ENCODE measurements around the gene PEX5L. TPM values are rescaled to one million over a fixed set of nuclear protein-coding genes. Genes with fewer than 3 reads are reported as not detected.

Gene PEX5L
- polyA plus RNA-seq, 2 donors = not detected

DNA sequence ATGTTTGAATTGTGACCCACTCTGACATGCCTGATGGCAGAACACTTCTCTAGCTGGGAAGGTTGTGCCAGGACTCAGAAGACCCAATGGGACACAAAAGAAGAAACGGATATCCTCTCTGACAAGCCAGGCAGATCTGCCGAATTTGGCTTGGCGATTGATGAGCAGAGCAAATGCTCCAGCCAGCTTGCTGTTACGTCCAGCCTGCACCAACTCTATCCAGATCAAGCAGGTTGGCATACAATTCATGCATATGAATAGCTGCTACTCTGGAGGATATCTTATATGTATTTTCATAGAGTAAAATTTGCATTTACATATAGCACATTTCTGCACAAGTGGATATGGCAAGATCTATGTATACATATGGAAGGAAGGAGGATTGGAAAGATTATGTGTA is 102.8 kb downstream of the PEX5L start:
- WGBS, 2 donors = 73 to 75% methylated on average over 4 of the region's 4 CpGs
- no peaks in the 10 kb centered on the region for H3K4me1 ChIP-seq (ENCODE audit: control insufficient read depth in 2 of 2, insufficient read depth in 2 of 2, low read length in 1 of 2)

DNA sequence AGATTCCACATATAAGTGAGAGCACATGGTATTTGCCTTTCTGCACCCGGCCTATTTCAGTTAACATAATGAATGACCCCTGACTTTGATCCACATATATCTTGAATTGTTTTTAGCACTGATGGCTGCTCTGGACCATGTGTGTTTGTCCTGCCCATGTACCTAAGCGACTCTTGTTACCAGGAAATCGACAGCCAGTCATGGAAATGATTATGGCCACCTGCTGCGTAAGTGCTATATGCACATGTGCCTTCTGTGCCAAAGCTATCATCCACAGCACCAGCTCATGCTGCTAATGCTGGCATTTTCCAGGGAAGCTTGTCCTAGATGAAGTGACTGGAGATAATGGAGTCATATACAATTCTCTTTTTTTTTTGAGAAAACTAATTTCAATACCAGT is 103.7 kb downstream of the PEX5L start:
- no peaks in the 10 kb centered on the region for H3K9me3 ChIP-seq (ENCODE audit: control insufficient read depth in 2 of 2, insufficient read depth in 1 of 2, low read depth in 1 of 2, low read length in 1 of 2)
- no peak overlapping the region for H3K4me3 ChIP-seq (ENCODE audit: low read depth in 1 of 2, low read length in 2 of 2)
- H3K36me3 ChIP-seq (ENCODE audit: control insufficient read depth in 2 of 2, insufficient read depth in 2 of 2, low read length in 1 of 2) = no peaks in the 10 kb centered on the region
- H3K4me1 ChIP-seq (ENCODE audit: control insufficient read depth in 2 of 2, insufficient read depth in 2 of 2, low read length in 1 of 2) = no peaks in the 10 kb centered on the region
- 76 to 77% methylated on average over 4 of the region's 4 CpGs for WGBS, 2 donors
- no peak overlapping the region for H3K27ac ChIP-seq (ENCODE audit: low read depth in 2 of 2, low read length in 1 of 2)
- peaks cover 0 to 3% of the 10 kb centered on the region in 2 donors for H3K27me3 ChIP-seq (ENCODE audit: control insufficient read depth in 1 of 2, insufficient read depth in 2 of 2, low read length in 2 of 2)

More for the DNA sequence above, 102.8 kb downstream of the PEX5L start:
- peaks cover 0 to 3% of the 10 kb centered on the region in 2 donors for H3K27me3 ChIP-seq (ENCODE audit: control insufficient read depth in 1 of 2, insufficient read depth in 2 of 2, low read length in 2 of 2)
- H3K36me3 ChIP-seq (ENCODE audit: control insufficient read depth in 2 of 2, insufficient read depth in 2 of 2, low read length in 1 of 2) = no peaks in the 10 kb centered on the region
- H3K27ac ChIP-seq (ENCODE audit: low read depth in 2 of 2, low read length in 1 of 2) = no peak overlapping the region
- no peaks in the 10 kb centered on the region for H3K9me3 ChIP-seq (ENCODE audit: control insufficient read depth in 2 of 2, insufficient read depth in 1 of 2, low read depth in 1 of 2, low read length in 1 of 2)
- no peak overlapping the region for H3K4me3 ChIP-seq (ENCODE audit: low read depth in 1 of 2, low read length in 2 of 2)

DNA sequence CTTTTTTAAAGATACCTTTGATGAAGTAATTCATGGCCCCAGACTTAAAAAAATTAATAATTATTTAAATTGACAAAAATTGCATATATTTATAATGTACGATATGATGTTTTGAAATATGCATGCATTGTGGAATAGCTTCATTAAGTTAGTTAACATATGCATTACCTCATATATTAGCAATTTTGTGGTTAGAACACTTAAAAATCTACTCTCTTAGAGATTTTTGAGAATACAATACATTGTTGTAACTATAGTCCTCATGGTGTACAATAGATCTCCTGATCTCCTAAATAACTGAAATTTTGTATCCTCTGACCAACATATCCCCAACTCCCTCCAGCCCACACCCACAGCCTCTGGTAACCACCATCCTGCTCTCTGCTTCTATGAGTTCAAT is 104.1 kb downstream of the PEX5L start:
- Histone ChIP-seq H3K27me3 (ENCODE audit: control insufficient read depth in 1 of 2, insufficient read depth in 2 of 2, low read length in 2 of 2) (peaks cover 0 to 3% of the 10 kb centered on the region in 2 donors), H3K4me1 (ENCODE audit: control insufficient read depth in 2 of 2, insufficient read depth in 2 of 2, low read length in 1 of 2) (no peaks in the 10 kb centered on the region), H3K36me3 (ENCODE audit: control insufficient read depth in 2 of 2, insufficient read depth in 2 of 2, low read length in 1 of 2) (no peaks in the 10 kb centered on the region), H3K27ac (ENCODE audit: low read depth in 2 of 2, low read length in 1 of 2) (no peak overlapping the region), H3K4me3 (ENCODE audit: low read depth in 1 of 2, low read length in 2 of 2) (no peak overlapping the region), H3K9me3 (ENCODE audit: control insufficient read depth in 2 of 2, insufficient read depth in 1 of 2, low read depth in 1 of 2, low read length in 1 of 2) (no peaks in the 10 kb centered on the region)
- WGBS, 2 donors = 90 to 96% methylated on average over 1 of the region's 1 CpG

DNA sequence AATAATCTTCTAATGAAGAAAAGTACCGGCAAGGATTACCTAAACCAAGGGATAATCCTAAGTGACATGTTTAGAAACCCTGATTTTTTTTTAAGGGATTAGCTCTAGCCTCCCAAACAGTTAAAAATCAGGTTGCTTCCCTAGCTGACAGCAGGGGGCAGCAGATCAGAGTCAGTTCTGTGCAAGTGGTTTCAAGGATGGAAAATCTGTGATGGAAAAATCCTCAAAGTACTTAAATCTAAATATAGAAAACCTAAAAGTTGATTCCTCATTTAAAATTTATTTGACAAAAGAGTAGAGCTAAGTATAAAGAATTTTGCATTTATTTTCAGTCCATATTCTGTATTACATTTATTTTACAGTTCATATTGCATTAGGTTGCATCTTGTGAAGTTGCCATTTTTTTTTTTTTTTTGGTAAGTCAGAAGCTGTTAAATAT is 107.6 kb downstream of the PEX5L start:
- Histone ChIP-seq H3K9me3 (ENCODE audit: control insufficient read depth in 2 of 2, insufficient read depth in 1 of 2, low read depth in 1 of 2, low read length in 1 of 2) (no peaks in the 10 kb centered on the region), H3K4me3 (ENCODE audit: low read depth in 1 of 2, low read length in 2 of 2) (no peak overlapping the region), H3K27ac (ENCODE audit: low read depth in 2 of 2, low read length in 1 of 2) (no peak overlapping the region), H3K36me3 (ENCODE audit: control insufficient read depth in 2 of 2, insufficient read depth in 2 of 2, low read length in 1 of 2) (no peaks in the 10 kb centered on the region), H3K4me1 (ENCODE audit: control insufficient read depth in 2 of 2, insufficient read depth in 2 of 2, low read length in 1 of 2) (no peaks in the 10 kb centered on the region), H3K27me3 (ENCODE audit: control insufficient read depth in 1 of 2, insufficient read depth in 2 of 2, low read length in 2 of 2) (no peaks in the 10 kb centered on the region)
- WGBS, 2 donors = 10 to 11% methylated on average over 1 of the region's 1 CpG

DNA sequence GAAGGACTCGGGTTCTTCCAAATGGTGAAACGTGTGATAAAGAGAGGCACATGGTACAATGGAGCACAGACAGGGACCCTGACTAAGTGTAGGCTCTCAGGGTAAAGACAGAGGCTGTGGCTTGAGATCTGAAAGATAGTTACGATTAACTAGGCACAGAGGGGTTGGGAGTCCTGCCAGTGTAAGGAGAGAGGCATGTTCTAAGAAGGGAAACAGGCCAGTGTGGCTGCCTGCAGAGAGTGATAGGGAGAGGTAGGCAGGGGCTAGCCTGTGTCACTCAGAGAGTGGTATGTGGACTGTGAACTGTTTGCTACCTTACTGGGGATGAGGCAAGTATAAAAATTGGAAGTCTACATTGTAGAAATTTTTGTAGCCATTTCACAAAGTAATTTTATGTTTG is 109.5 kb downstream of the PEX5L start:
- Histone ChIP-seq H3K4me1 (ENCODE audit: control insufficient read depth in 2 of 2, insufficient read depth in 2 of 2, low read length in 1 of 2) (no peaks in the 10 kb centered on the region), H3K27ac (ENCODE audit: low read depth in 2 of 2, low read length in 1 of 2) (no peak overlapping the region), H3K36me3 (ENCODE audit: control insufficient read depth in 2 of 2, insufficient read depth in 2 of 2, low read length in 1 of 2) (no peaks in the 10 kb centered on the region), H3K9me3 (ENCODE audit: control insufficient read depth in 2 of 2, insufficient read depth in 1 of 2, low read depth in 1 of 2, low read length in 1 of 2) (no peaks in the 10 kb centered on the region), H3K27me3 (ENCODE audit: control insufficient read depth in 1 of 2, insufficient read depth in 2 of 2, low read length in 2 of 2) (no peaks in the 10 kb centered on the region), H3K4me3 (ENCODE audit: low read depth in 1 of 2, low read length in 2 of 2) (no peak overlapping the region)
- WGBS, 2 donors = 78% methylated on average over 3 of the region's 3 CpGs

DNA sequence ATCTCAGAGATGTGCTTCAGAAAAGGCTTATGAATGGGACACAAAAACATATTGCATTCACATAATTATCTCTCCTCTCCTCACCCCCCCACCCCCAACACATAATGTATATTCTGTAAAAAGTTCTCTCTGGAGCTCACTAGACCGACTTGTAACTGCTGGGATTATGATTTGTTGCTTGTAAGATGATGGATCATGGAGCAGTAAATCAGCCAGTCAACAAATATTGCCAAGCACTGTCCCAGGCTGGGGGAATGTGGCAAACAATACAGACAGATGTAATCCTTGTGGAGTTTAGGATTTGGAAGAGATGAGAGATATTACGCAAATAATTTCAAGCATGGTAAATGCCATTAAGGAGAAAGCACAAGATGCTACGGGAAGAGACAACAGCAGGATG is 114.8 kb downstream of the PEX5L start:
- WGBS, 2 donors = 54 to 62% methylated on average over 3 of the region's 3 CpGs
- Histone ChIP-seq H3K27ac (ENCODE audit: low read depth in 2 of 2, low read length in 1 of 2) (no peak overlapping the region), H3K9me3 (ENCODE audit: control insufficient read depth in 2 of 2, insufficient read depth in 1 of 2, low read depth in 1 of 2, low read length in 1 of 2) (no peaks in the 10 kb centered on the region), H3K27me3 (ENCODE audit: control insufficient read depth in 1 of 2, insufficient read depth in 2 of 2, low read length in 2 of 2) (no peaks in the 10 kb centered on the region), H3K4me3 (ENCODE audit: low read depth in 1 of 2, low read length in 2 of 2) (no peak overlapping the region), H3K36me3 (ENCODE audit: control insufficient read depth in 2 of 2, insufficient read depth in 2 of 2, low read length in 1 of 2) (no peaks in the 10 kb centered on the region), H3K4me1 (ENCODE audit: control insufficient read depth in 2 of 2, insufficient read depth in 2 of 2, low read length in 1 of 2) (no peaks in the 10 kb centered on the region)

DNA sequence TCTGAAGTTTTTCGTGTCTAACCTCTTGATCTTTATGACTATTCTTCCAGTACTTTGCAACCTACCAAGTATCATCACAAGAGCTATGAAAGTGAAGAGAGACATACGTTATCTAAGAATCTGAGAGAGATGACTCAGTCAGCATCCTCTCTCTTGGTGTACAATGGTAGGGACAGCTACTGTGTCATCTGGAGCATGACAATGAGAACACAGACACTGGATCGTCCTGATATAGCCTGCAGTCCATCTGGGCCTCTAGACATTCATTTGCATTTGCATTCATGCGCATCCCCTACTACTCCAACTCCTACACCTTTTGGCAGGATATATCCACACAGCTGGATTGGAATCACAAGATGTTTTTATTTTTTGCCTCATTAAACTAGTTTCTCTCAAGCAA is 115.2 kb downstream of the PEX5L start:
- Histone ChIP-seq H3K27ac (ENCODE audit: low read depth in 2 of 2, low read length in 1 of 2) (no peak overlapping the region), H3K4me3 (ENCODE audit: low read depth in 1 of 2, low read length in 2 of 2) (no peak overlapping the region), H3K4me1 (ENCODE audit: control insufficient read depth in 2 of 2, insufficient read depth in 2 of 2, low read length in 1 of 2) (no peaks in the 10 kb centered on the region), H3K9me3 (ENCODE audit: control insufficient read depth in 2 of 2, insufficient read depth in 1 of 2, low read depth in 1 of 2, low read length in 1 of 2) (no peaks in the 10 kb centered on the region), H3K27me3 (ENCODE audit: control insufficient read depth in 1 of 2, insufficient read depth in 2 of 2, low read length in 2 of 2) (no peaks in the 10 kb centered on the region), H3K36me3 (ENCODE audit: control insufficient read depth in 2 of 2, insufficient read depth in 2 of 2, low read length in 1 of 2) (no peaks in the 10 kb centered on the region)
- 68 to 76% methylated on average over 4 of the region's 4 CpGs for WGBS, 2 donors

DNA sequence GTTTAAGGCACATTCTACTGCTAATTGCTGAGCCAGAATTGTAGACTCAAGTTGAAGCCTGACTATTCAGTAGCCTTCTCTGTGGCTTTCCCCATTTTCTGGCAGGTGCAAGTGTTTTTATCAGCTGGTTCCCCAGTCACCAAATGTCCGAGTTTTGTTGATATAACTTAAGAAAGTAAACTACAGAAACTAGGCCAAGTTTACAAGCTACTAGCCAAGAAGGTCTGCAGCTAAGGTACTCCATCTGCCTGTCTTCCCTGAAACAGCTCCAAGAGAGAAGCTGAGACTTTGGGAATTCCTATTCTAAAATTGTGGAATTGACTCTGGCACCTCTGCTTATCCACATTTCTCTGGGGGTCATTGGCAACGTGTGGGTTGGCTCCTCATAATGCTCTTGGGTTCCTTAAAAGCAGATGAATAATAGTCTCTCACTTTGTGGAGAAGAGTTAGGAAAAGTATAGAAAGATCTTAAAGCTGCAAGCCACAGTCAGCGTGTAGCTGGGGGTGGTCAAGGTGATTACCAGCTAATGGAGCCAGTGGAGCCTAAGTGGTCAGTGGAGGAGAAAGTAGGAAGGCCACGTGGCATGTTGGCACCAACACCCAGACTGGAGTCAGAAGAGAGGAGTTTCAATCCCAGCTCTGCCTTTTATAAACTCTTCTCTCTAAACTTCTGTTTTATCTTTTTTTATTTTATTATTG is 128.8 kb downstream of the PEX5L start:
- WGBS, 2 donors = 66 to 67% methylated on average over 4 of the region's 4 CpGs
- H3K27ac ChIP-seq (ENCODE audit: low read depth in 2 of 2, low read length in 1 of 2) = no peak overlapping the region
- H3K9me3 ChIP-seq (ENCODE audit: control insufficient read depth in 2 of 2, insufficient read depth in 1 of 2, low read depth in 1 of 2, low read length in 1 of 2) = no peaks in the 10 kb centered on the region

DNA sequence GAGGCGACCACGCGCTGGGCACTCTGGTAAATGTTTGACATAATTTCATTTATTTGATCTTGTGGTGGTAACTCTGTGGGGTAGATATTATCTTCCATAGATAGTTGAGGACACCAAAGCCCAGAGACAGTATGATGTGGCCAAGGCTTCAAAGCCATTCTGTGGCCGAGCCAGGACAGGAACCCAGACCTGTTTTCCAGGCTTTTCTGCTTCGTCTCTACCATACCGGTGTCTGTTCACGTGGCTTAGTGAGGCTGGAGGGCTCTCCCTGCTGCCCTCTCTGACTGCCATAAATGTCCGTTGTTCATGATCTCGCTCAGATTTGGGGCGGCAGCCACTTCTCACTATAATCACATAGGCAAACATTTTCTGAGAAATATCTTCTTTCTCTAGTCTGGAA is 134.7 kb downstream of the PEX5L start:
- no peaks in the 10 kb centered on the region for H3K4me1 ChIP-seq (ENCODE audit: control insufficient read depth in 2 of 2, insufficient read depth in 2 of 2, low read length in 1 of 2)
- H3K27ac ChIP-seq (ENCODE audit: low read depth in 2 of 2, low read length in 1 of 2) = no peak overlapping the region
- no peaks in the 10 kb centered on the region for H3K27me3 ChIP-seq (ENCODE audit: control insufficient read depth in 1 of 2, insufficient read depth in 2 of 2, low read length in 2 of 2)
- 66 to 81% methylated on average over 10 of the region's 10 CpGs for WGBS, 2 donors
- H3K9me3 ChIP-seq (ENCODE audit: control insufficient read depth in 2 of 2, insufficient read depth in 1 of 2, low read depth in 1 of 2, low read length in 1 of 2) = no peaks in the 10 kb centered on the region
- no peak overlapping the region for H3K4me3 ChIP-seq (ENCODE audit: low read depth in 1 of 2, low read length in 2 of 2)
- H3K36me3 ChIP-seq (ENCODE audit: control insufficient read depth in 2 of 2, insufficient read depth in 2 of 2, low read length in 1 of 2) = no peaks in the 10 kb centered on the region

More for the DNA sequence above, 128.8 kb downstream of the PEX5L start:
- Histone ChIP-seq H3K36me3 (ENCODE audit: control insufficient read depth in 2 of 2, insufficient read depth in 2 of 2, low read length in 1 of 2) (no peaks in the 10 kb centered on the region), H3K27me3 (ENCODE audit: control insufficient read depth in 1 of 2, insufficient read depth in 2 of 2, low read length in 2 of 2) (no peaks in the 10 kb centered on the region), H3K4me3 (ENCODE audit: low read depth in 1 of 2, low read length in 2 of 2) (no peak overlapping the region), H3K4me1 (ENCODE audit: control insufficient read depth in 2 of 2, insufficient read depth in 2 of 2, low read length in 1 of 2) (no peaks in the 10 kb centered on the region)

DNA sequence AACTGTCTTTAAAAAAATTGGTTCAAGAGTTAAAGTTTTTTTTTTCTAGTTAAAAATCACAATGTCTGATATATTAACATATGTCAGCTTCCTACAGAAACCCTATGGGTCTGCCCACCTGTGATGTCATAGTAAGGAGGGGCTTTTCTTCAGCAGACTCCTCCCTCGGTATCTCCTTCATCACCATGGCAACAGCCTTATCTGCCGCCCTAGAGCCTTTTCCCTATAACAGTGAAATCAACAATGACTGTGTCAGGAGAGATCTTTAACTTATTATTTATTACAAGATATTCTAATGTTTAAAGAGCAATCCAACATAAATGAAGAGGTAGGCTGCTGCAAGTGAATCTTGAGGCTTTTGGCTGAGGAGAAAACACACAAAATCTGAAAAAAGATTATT is 138.7 kb downstream of the PEX5L start:
- Histone ChIP-seq H3K9me3 (ENCODE audit: control insufficient read depth in 2 of 2, insufficient read depth in 1 of 2, low read depth in 1 of 2, low read length in 1 of 2) (no peaks in the 10 kb centered on the region), H3K36me3 (ENCODE audit: control insufficient read depth in 2 of 2, insufficient read depth in 2 of 2, low read length in 1 of 2) (no peaks in the 10 kb centered on the region), H3K27me3 (ENCODE audit: control insufficient read depth in 1 of 2, insufficient read depth in 2 of 2, low read length in 2 of 2) (no peaks in the 10 kb centered on the region), H3K4me3 (ENCODE audit: low read depth in 1 of 2, low read length in 2 of 2) (no peak overlapping the region), H3K4me1 (ENCODE audit: control insufficient read depth in 2 of 2, insufficient read depth in 2 of 2, low read length in 1 of 2) (no peaks in the 10 kb centered on the region), H3K27ac (ENCODE audit: low read depth in 2 of 2, low read length in 1 of 2) (no peak overlapping the region)
- WGBS, 2 donors = 11 to 16% methylated on average over 2 of the region's 2 CpGs

Data from esophagus (tissue), 2 donors.